HG03066 (cell line): ENCODE results near the gene COL9A3.
"Not testable (repeated sequence)": the region's sequence is repeated elsewhere in the genome, so short reads cannot be mapped to it uniquely, and the experiment has no call there.

Source experiments
- ATAC-seq: cut with Tn5 transposase; IDR thresholded peaks from one replicate; pipeline ENCODE4 v1.9.1; 2021; ENCODE audit warnings: low read depth; ENCODE audit not compliant: unreplicated experiment

COL9A3 gene

GRCh38 chr20:62832951-62833391 is 16.1 kb downstream of the COL9A3 start:
- no peak for ATAC-seq

- ATAC-seq, result no peak
Observed at GRCh38 chr20:62834967-62835730, 18.3 kb downstream of the COL9A3 start.

GRCh38 chr20:62835931-62836861 is 19.3 kb downstream of the COL9A3 start:
- ATAC-seq, result no peak

- ATAC-seq, result no peak
Observed at GRCh38 chr20:62836967-62837490, 20.2 kb downstream of the COL9A3 start.

- no peak for ATAC-seq
Observed at GRCh38 chr20:62837790-62838127, 20.9 kb downstream of the COL9A3 start.

GRCh38 chr20:62838128-62838891 is 21.5 kb downstream of the COL9A3 start:
- no peak for ATAC-seq

- no peak for ATAC-seq
Observed at GRCh38 chr20:62839261-62839660, 22.4 kb downstream of the COL9A3 start.

- no peak for ATAC-seq
Observed at GRCh38 chr20:62839816-62840215, 23.0 kb downstream of the COL9A3 start.

GRCh38 chr20:62840244-62841197 is 23.7 kb downstream of the COL9A3 start:
- ATAC-seq, result no peak

- ATAC-seq, result no peak
Observed at GRCh38 chr20:62841705-62842212, 24.9 kb downstream of the COL9A3 start.

- no peak for ATAC-seq
Observed at GRCh38 chr20:62843656-62844055, 26.8 kb downstream of the COL9A3 start.

GRCh38 chr20:62844182-62844581 is 27.3 kb downstream of the COL9A3 start:
- ATAC-seq, result no peak

- ATAC-seq, result no peak
Observed at GRCh38 chr20:62845416-62846160, 28.7 kb downstream of the COL9A3 start.

GRCh38 chr20:62846166-62846890 is 29.5 kb downstream of the COL9A3 start:
- no peak for ATAC-seq

GRCh38 chr20:62848917-62849316 is 32.1 kb downstream of the COL9A3 start:
- not testable (repeated sequence) for ATAC-seq

GRCh38 chr20:62849431-62849830 is 32.6 kb downstream of the COL9A3 start:
- no peak for ATAC-seq

- ATAC-seq, result no peak
Observed at GRCh38 chr20:62850333-62850974, 33.6 kb downstream of the COL9A3 start.
